ENCODE measurements around the gene LPP. TPM values are rescaled to one million over a fixed set of nuclear protein-coding genes. Genes with fewer than 3 reads are reported as not detected.
A peak's percentile ranks its signal among the peaks of the same experiment; 100 is the strongest.

LPP gene
- total and polyA plus RNA-seq, 2 of the 4 experiments (the other 2 are of a cell fraction), result 16.0 to 130 TPM

GRCh38 chr3:188577539-188577938 lies 423.6 kb downstream of the LPP start:
- BruUV-seq (replicated peaks), result no TSS peak
- Histone ChIP-seq H4K8ac (ENCODE audit: low read depth in 2 of 2, low read length in 2 of 2) (no peak overlapping the region), H2BK15ac (ENCODE audit: low read depth, low read length) (no peak overlapping the region), H3K4me1 (ENCODE audit: control insufficient read depth, insufficient read depth, low read length) (peaks cover 5% of the 10 kb centered on the region), H2BK120ac (ENCODE audit: low read depth, low read length) (no peak overlapping the region), H2BK20ac (ENCODE audit: low read depth, low read length) (no peak overlapping the region), H3K27me3 (ENCODE audit: control insufficient read depth, insufficient read depth, low read length) (no peaks in the 10 kb centered on the region), H3K4me3 (ENCODE audit: insufficient read depth, low read depth, low read length) (no peak overlapping the region), H2AFZ (replicated peaks; ENCODE audit: low read length, poor library complexity) (no peak overlapping the region), H4K20me1 (ENCODE audit: insufficient read depth, low read length) (0 out of 2 replicates have a peak, but pooled peaks cover 5% of the 10 kb centered on the region), H3K27ac (ENCODE audit: insufficient read depth, low read length) (no peak overlapping the region), H3K9me3 (ENCODE audit: control insufficient read depth, insufficient read depth, low read length) (no peaks in the 10 kb centered on the region), H3K79me1 (ENCODE audit: low read depth in 1 of 2, low read length in 2 of 2) (peaks cover 51 to 74% of the 10 kb centered on the region in 2 experiments), H3K14ac (replicated peaks; ENCODE audit: low read depth, low read length) (no peak overlapping the region), H2BK5ac (ENCODE audit: low read depth, low read length, poor library complexity, severe bottlenecking) (peak overlapping the region; percentile 21), H3K18ac (ENCODE audit: low read depth, low read length) (no peak overlapping the region), H2AK5ac (ENCODE audit: low read depth, low read length) (no peak overlapping the region), H3K9me1 (ENCODE audit: insufficient read depth, low read length) (peaks cover 3% of the 10 kb centered on the region; the same call in 1 of the 2 replicates), H2AK9ac (replicated peaks; ENCODE audit: low read depth, low read length, poor library complexity) (no peak overlapping the region), H3K36me3 (ENCODE audit: control insufficient read depth, insufficient read depth, low read length) (peaks cover 1% of the 10 kb centered on the region; the same call in 1 of the 2 replicates), H3K4ac (ENCODE audit: low read depth, low read length) (no peak overlapping the region), H3K56ac (ENCODE audit: extremely low read depth, insufficient read depth, low read length) (no peak overlapping the region), H4K5ac (ENCODE audit: low read depth, low read length) (no peak overlapping the region), H4K91ac (ENCODE audit: insufficient read depth, low read depth, low read length) (no peak overlapping the region), H3K4me2 (ENCODE audit: low read depth, low read length) (no peak overlapping the region), H3K23ac (ENCODE audit: low read depth, low read length) (no peak overlapping the region), H3K9ac (ENCODE audit: low read depth, low read length) (no peak overlapping the region)
- POLR2A ChIA-PET (ENCODE audit: unreplicated experiment), result no interaction called here
- WGBS, 2 experiments (ENCODE audit: extremely low coverage in 2 of 2, insufficient read length in 1 of 2), result no CpG with 5 or more reads among the region's 3 CpGs
- dilution Hi-C loops (cut with HindIII; ENCODE audit: low sequenced_read_pairs, unreplicated experiment) (no loop called here), intact Hi-C loops (cut with micrococcal nuclease) (no loop called here), in situ Hi-C loops (cut with MboI; ENCODE audit: low sequenced_read_pairs) (no loop called here)
- DNase-seq (no peak), ATAC-seq (ENCODE audit: low read depth) (no peak)
- TF ChIP-seq, protein P1, sequence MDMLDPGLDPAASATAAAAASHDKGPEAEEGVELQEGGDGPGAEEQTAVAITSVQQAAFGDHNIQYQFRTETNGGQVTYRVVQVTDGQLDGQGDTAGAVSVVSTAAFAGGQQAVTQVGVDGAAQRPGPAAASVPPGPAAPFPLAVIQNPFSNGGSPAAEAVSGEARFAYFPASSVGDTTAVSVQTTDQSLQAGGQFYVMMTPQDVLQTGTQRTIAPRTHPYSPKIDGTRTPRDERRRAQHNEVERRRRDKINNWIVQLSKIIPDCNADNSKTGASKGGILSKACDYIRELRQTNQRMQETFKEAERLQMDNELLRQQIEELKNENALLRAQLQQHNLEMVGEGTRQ (IDR thresholded peaks at IDR 0.05; ENCODE audit: low read depth, low read length), result no peak
- TF ChIP-seq RAD21 (IDR thresholded peaks at IDR 0.05; ENCODE audit: low read length) (no peak), MAFK (IDR thresholded peaks at IDR 0.05; ENCODE audit: low read depth, low read length) (no peak), CEBPB (IDR thresholded peaks at IDR 0.05; ENCODE audit: low read depth, low read length) (no peak), FOS (IDR thresholded peaks at IDR 0.05; ENCODE audit: low read depth, low read length) (no peak), MAZ (IDR thresholded peaks at IDR 0.05; ENCODE audit: borderline replicate concordance, low read depth, low read length) (no peak), RFX5 (IDR thresholded peaks at IDR 0.05; ENCODE audit: low read depth, low read length) (no peak)
- TF ChIP-seq, protein P2, sequence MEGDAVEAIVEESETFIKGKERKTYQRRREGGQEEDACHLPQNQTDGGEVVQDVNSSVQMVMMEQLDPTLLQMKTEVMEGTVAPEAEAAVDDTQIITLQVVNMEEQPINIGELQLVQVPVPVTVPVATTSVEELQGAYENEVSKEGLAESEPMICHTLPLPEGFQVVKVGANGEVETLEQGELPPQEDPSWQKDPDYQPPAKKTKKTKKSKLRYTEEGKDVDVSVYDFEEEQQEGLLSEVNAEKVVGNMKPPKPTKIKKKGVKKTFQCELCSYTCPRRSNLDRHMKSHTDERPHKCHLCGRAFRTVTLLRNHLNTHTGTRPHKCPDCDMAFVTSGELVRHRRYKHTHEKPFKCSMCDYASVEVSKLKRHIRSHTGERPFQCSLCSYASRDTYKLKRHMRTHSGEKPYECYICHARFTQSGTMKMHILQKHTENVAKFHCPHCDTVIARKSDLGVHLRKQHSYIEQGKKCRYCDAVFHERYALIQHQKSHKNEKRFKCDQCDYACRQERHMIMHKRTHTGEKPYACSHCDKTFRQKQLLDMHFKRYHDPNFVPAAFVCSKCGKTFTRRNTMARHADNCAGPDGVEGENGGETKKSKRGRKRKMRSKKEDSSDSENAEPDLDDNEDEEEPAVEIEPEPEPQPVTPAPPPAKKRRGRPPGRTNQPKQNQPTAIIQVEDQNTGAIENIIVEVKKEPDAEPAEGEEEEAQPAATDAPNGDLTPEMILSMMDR (conservative IDR thresholded peaks at IDR 0.05; ENCODE audit: low read depth, low read length), result no peak
- CTCF ChIA-PET, result interaction anchor here (0.6 kb wide), 1 partner anchor 828 kb away, joined by 3 read pairs; no protein-coding TSS in a partner anchor
